ENCODE results near the gene SLC35F3. TPM values are rescaled to one million over a fixed set of nuclear protein-coding genes. Genes with fewer than 3 reads are reported as not detected.
"Not testable (repeated sequence)": the region's sequence is repeated elsewhere in the genome, so short reads cannot be mapped to it uniquely, and the experiment has no call there.

The SLC35F3 gene
- total RNA-seq, 1 experiment from 2014 or later: 22.7 TPM

- ChIA-PET CTCF (interaction anchor here (1.2 kb wide), 1 partner anchor 101 kb away, joined by 3 read pairs; no protein-coding TSS in a partner anchor), POLR2A (ENCODE audit: low non-redundant PET) (no interaction called here)
- TF ChIP-seq, protein P1, sequence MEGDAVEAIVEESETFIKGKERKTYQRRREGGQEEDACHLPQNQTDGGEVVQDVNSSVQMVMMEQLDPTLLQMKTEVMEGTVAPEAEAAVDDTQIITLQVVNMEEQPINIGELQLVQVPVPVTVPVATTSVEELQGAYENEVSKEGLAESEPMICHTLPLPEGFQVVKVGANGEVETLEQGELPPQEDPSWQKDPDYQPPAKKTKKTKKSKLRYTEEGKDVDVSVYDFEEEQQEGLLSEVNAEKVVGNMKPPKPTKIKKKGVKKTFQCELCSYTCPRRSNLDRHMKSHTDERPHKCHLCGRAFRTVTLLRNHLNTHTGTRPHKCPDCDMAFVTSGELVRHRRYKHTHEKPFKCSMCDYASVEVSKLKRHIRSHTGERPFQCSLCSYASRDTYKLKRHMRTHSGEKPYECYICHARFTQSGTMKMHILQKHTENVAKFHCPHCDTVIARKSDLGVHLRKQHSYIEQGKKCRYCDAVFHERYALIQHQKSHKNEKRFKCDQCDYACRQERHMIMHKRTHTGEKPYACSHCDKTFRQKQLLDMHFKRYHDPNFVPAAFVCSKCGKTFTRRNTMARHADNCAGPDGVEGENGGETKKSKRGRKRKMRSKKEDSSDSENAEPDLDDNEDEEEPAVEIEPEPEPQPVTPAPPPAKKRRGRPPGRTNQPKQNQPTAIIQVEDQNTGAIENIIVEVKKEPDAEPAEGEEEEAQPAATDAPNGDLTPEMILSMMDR (conservative IDR thresholded peaks at IDR 0.05; ENCODE audit: low read depth, low read length): no peak
- no peak for TF ChIP-seq EZH2 (IDR thresholded peaks at IDR 0.05; ENCODE audit: borderline replicate concordance, low read depth, low read length, poor library complexity, severe bottlenecking)
- DNase-seq (ENCODE audit: low spot score): no peak
- Histone ChIP-seq H3K36me3 (ENCODE audit: insufficient read depth, low read length, poor library complexity, severe bottlenecking) (no peaks in the 10 kb centered on the region), H3K9me3 (ENCODE audit: low read depth, low read length, poor library complexity, severe bottlenecking) (peaks cover 4% of the 10 kb centered on the region), H3K27ac (ENCODE audit: low read depth, low read length, poor library complexity, severe bottlenecking) (no peak overlapping the region), H3K4me1 (ENCODE audit: insufficient read depth, low read length, poor library complexity, severe bottlenecking) (peaks cover 17% of the 10 kb centered on the region), H3K4me3 (ENCODE audit: low read depth, low read length, poor library complexity, severe bottlenecking) (no peak overlapping the region), H3K27me3 (replicated peaks; ENCODE audit: insufficient read depth, low read depth, low read length, poor library complexity) (no peaks in the 10 kb centered on the region)
- intact Hi-C loops (cut with micrococcal nuclease; ENCODE audit: unreplicated experiment): no loop called here
- no TSS peak for BruUV-seq (replicated peaks)
These were observed 304.3 kb downstream of the SLC35F3 start for GRCh38 chr1:234208791-234209190.

GRCh38 chr1:234210429-234210828 is 306.0 kb downstream of the SLC35F3 start:
- DNase-seq (ENCODE audit: low spot score); H3K9me3 ChIP-seq (ENCODE audit: low read depth, low read length, poor library complexity, severe bottlenecking); CTCF ChIA-PET; intact Hi-C loops (cut with micrococcal nuclease; ENCODE audit: unreplicated experiment); H3K4me3 ChIP-seq (ENCODE audit: low read depth, low read length, poor library complexity, severe bottlenecking); H3K27me3 ChIP-seq (replicated peaks; ENCODE audit: insufficient read depth, low read depth, low read length, poor library complexity); H3K27ac ChIP-seq (ENCODE audit: low read depth, low read length, poor library complexity, severe bottlenecking); BruUV-seq (replicated peaks); H3K36me3 ChIP-seq (ENCODE audit: insufficient read depth, low read length, poor library complexity, severe bottlenecking): not testable (repeated sequence)
- peaks cover 19% of the 10 kb centered on the region for H3K4me1 ChIP-seq (ENCODE audit: insufficient read depth, low read length, poor library complexity, severe bottlenecking)
- POLR2A ChIA-PET (ENCODE audit: low non-redundant PET): interaction anchor here (0.7 kb wide), 1 partner anchor 11 kb away, joined by 3 read pairs; no protein-coding TSS in a partner anchor

DNA sequence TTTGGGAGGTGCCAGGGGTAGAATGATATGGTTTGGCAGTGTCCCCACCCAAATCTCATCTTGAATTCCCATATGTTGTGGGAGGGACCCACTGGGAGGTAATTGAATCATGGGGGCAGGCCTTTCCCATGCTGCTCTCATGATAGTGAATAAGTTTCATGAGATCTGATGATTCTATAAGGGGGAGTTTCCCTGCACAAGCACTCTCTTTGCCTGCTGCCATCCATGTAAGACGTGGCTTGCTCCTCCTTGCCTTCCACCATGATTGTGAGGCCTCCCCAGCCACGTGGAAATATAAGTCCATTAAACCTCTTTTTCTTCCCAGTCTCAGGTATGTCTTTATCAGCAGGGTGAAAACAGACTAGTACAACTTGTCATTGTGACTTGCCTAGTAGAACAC is 307.4 kb downstream of the SLC35F3 start:
- H3K9me3 ChIP-seq (ENCODE audit: low read depth, low read length, poor library complexity, severe bottlenecking); H3K4me3 ChIP-seq (ENCODE audit: low read depth, low read length, poor library complexity, severe bottlenecking); DNase-seq (ENCODE audit: low spot score); H3K36me3 ChIP-seq (ENCODE audit: insufficient read depth, low read length, poor library complexity, severe bottlenecking); BruUV-seq (replicated peaks); CTCF ChIA-PET; H3K27me3 ChIP-seq (replicated peaks; ENCODE audit: insufficient read depth, low read depth, low read length, poor library complexity): not testable (repeated sequence)
- Histone ChIP-seq H3K4me1 (ENCODE audit: insufficient read depth, low read length, poor library complexity, severe bottlenecking) (peaks cover 31% of the 10 kb centered on the region), H3K27ac (ENCODE audit: low read depth, low read length, poor library complexity, severe bottlenecking) (peak overlapping the region; percentile 55)
- intact Hi-C loops (cut with micrococcal nuclease; ENCODE audit: unreplicated experiment): loop anchor here (2.0 kb wide), 1 partner anchor 91 kb away; no protein-coding TSS in a partner anchor
- POLR2A ChIA-PET (ENCODE audit: low non-redundant PET): interaction anchor here (0.6 kb wide), 1 partner anchor 117 kb away, joined by 4 read pairs; no protein-coding TSS in a partner anchor

- Histone ChIP-seq H3K9me3 (ENCODE audit: low read depth, low read length, poor library complexity, severe bottlenecking) (peaks cover 4% of the 10 kb centered on the region), H3K4me3 (ENCODE audit: low read depth, low read length, poor library complexity, severe bottlenecking) (peak overlapping the region; percentile 83), H3K36me3 (ENCODE audit: insufficient read depth, low read length, poor library complexity, severe bottlenecking) (no peaks in the 10 kb centered on the region), H3K4me1 (ENCODE audit: insufficient read depth, low read length, poor library complexity, severe bottlenecking) (peaks cover 40% of the 10 kb centered on the region), H3K27me3 (replicated peaks; ENCODE audit: insufficient read depth, low read depth, low read length, poor library complexity) (no peaks in the 10 kb centered on the region), H3K27ac (ENCODE audit: low read depth, low read length, poor library complexity, severe bottlenecking) (peak overlapping the region; percentile 66)
- no peak for TF ChIP-seq EZH2 (IDR thresholded peaks at IDR 0.05; ENCODE audit: borderline replicate concordance, low read depth, low read length, poor library complexity, severe bottlenecking)
- TF ChIP-seq, protein P1 (conservative IDR thresholded peaks at IDR 0.05; ENCODE audit: low read depth, low read length): peak; percentile 95
- intact Hi-C loops (cut with micrococcal nuclease; ENCODE audit: unreplicated experiment): loop anchor here (2.0 kb wide), 1 partner anchor 90 kb away; no protein-coding TSS in a partner anchor
- DNase-seq (ENCODE audit: low spot score): peak; percentile 93
- CTCF ChIA-PET: interaction anchor here (0.5 to 2.1 kb wide), 9 partner anchors 9 to 113 kb away, joined by 3 to 28 read pairs (median 3); no protein-coding TSS in a partner anchor
- BruUV-seq (replicated peaks): TSS peak; percentile 23
- POLR2A ChIA-PET (ENCODE audit: low non-redundant PET): interaction anchor here (0.5 to 0.8 kb wide), 3 partner anchors 8 to 295 kb away, joined by 3 read pairs; no protein-coding TSS in a partner anchor
These were observed 308.5 kb downstream of the SLC35F3 start for GRCh38 chr1:234212764-234213657.
